PC-9 (cell line): ENCODE results near the gene LUC7L. TPM values are rescaled to one million over a fixed set of nuclear protein-coding genes. Genes with fewer than 3 reads are reported as not detected.
"Not testable (repeated sequence)": the region's sequence is repeated elsewhere in the genome, so short reads cannot be mapped to it uniquely, and the experiment has no call there.

Experiments used
- BruUV-seq: library from RNA; stranded (reverse); fragments of 400-500 nt; replicated peaks from 2 replicates; lab custom pipeline; 2021; lab: Mats Ljungman, UMichigan
- CTCF ChIA-PET: fragments of 300-600 bp; sonication (Branson Sonifier 250); formaldehyde crosslinking; loops from one replicate; lab custom pipeline; 2022; ENCODE audit warnings: antibody characterized with exemption; lab: Charles Lee
- POLR2A ChIA-PET: fragments of 300-600 bp; sonication (Branson Sonifier 250); formaldehyde crosslinking; loops from one replicate; lab custom pipeline; 2022; ENCODE audit warnings: antibody characterized with exemption; ENCODE audit not compliant: unreplicated experiment; lab: Charles Lee
- DNase-seq, 2 experiments: peaks; one replicate each; pipeline versions ENCODE4 v3.0.0 to v3.0.0-alpha.2; 2015 to 2022; ENCODE audit warnings: mixed read lengths in 1 of 2
- H2AFZ ChIP-seq: fragments of 200-600 bp; sonication (generic); 2 replicates; pipeline ENCODE4 v1.8.1; 2017; ENCODE audit warnings: antibody characterized with exemption
- H3F3A ChIP-seq: fragments of 200-600 bp; sonication (generic); 2 replicates; pipeline ENCODE4 v1.8.1; 2017; ENCODE audit warnings: antibody characterized with exemption, mild to moderate bottlenecking, low read depth; ENCODE audit not compliant: insufficient read depth
- H3K27ac ChIP-seq: fragments of 200-600 bp; sonication (generic); 2 replicates; pipeline ENCODE4 v1.6.1; 2016; ENCODE audit warnings: mixed run types
- H3K27me3 ChIP-seq: fragments of 200-600 bp; sonication (generic); 2 replicates; pipeline ENCODE4 v1.6.1; 2016; ENCODE audit warnings: low read depth, mixed run types; ENCODE audit not compliant: insufficient read depth
- H3K36me3 ChIP-seq: fragments of 200-600 bp; sonication (generic); 2 replicates; pipeline ENCODE4 v1.6.1; 2016; ENCODE audit warnings: low read depth, mixed run types
- H3K4me1 ChIP-seq: fragments of 200-600 bp; sonication (generic); replicated peaks from 2 replicates; pipeline ENCODE4 v1.6.1; 2016; ENCODE audit warnings: mixed run types; ENCODE audit not compliant: insufficient read depth
- H3K4me2 ChIP-seq: fragments of 200-600 bp; sonication (generic); 2 replicates; pipeline ENCODE4 v1.6.1; 2017; ENCODE audit warnings: mixed run types
- H3K4me3 ChIP-seq: fragments of 200-600 bp; sonication (generic); 2 replicates; pipeline ENCODE4 v1.6.1; 2016; ENCODE audit warnings: mixed run types
- H3K79me2 ChIP-seq: fragments of 200-600 bp; sonication (generic); 2 replicates; pipeline ENCODE4 v1.6.1; 2017; ENCODE audit warnings: low read depth, mixed run types
- H3K9me2 ChIP-seq: fragments of 200-600 bp; sonication (generic); 2 replicates; pipeline ENCODE4 v1.8.1; 2017; ENCODE audit warnings: mild to moderate bottlenecking; ENCODE audit not compliant: insufficient read depth
- H3K9me3 ChIP-seq: fragments of 200-600 bp; sonication (generic); 2 replicates; pipeline ENCODE4 v1.8.1; 2016; ENCODE audit warnings: low read depth; ENCODE audit not compliant: insufficient read depth
- H4K20me1 ChIP-seq: fragments of 200-600 bp; sonication (generic); 2 replicates; pipeline ENCODE4 v1.8.1; 2017; ENCODE audit not compliant: insufficient read depth
- EZH2 ChIP-seq: fragments of 200-600 bp; sonication (generic); IDR thresholded peaks from 2 replicates; pipeline ENCODE4 v1.8.0; 2017; ENCODE audit warnings: antibody characterized with exemption, low read depth
- intact Hi-C: fragments of 100-400 bp; cut with micrococcal nuclease; formaldehyde crosslinking; loops from one replicate; pipeline ENCODE4 v1.10.0; 2022; ENCODE audit not compliant: unreplicated experiment
- total RNA-seq: library from RNA; stranded (reverse); gene quantifications from 2 replicates; pipeline ENCODE4 v1.2.3, GENCODE V29; 2021
- TF ChIP-seq, protein P1 (sequence below): fragments of 200-600 bp; sonication (generic); conservative IDR thresholded peaks from 2 replicates; pipeline ENCODE4 v1.6.1; 2017; ENCODE audit warnings: mixed run types, antibody characterized with exemption, mild to moderate bottlenecking, moderate library complexity

LUC7L gene
- total RNA-seq, 1 experiment from 2014 or later: 64.3 TPM

GRCh38 chr16:159136-159849 lies 70.0 kb downstream of the LUC7L start:
- Histone ChIP-seq H3K4me2 (no peak overlapping the region), H3K27me3 (peaks cover 31% of the 10 kb centered on the region), H3F3A (peaks cover 13% of the 10 kb centered on the region), H2AFZ (no peak overlapping the region), H3K36me3 (no peaks in the 10 kb centered on the region), H3K9me2 (no peaks in the 10 kb centered on the region), H3K27ac (no peak overlapping the region), H3K9me3 (no peaks in the 10 kb centered on the region), H3K79me2 (no peaks in the 10 kb centered on the region), H3K4me3 (no peak overlapping the region), H4K20me1 (no peaks in the 10 kb centered on the region), H3K4me1 (peaks cover 5% of the 10 kb centered on the region; the same call in 1 of the 2 replicates)
- DNase-seq: no peak
- TF ChIP-seq, protein P1, sequence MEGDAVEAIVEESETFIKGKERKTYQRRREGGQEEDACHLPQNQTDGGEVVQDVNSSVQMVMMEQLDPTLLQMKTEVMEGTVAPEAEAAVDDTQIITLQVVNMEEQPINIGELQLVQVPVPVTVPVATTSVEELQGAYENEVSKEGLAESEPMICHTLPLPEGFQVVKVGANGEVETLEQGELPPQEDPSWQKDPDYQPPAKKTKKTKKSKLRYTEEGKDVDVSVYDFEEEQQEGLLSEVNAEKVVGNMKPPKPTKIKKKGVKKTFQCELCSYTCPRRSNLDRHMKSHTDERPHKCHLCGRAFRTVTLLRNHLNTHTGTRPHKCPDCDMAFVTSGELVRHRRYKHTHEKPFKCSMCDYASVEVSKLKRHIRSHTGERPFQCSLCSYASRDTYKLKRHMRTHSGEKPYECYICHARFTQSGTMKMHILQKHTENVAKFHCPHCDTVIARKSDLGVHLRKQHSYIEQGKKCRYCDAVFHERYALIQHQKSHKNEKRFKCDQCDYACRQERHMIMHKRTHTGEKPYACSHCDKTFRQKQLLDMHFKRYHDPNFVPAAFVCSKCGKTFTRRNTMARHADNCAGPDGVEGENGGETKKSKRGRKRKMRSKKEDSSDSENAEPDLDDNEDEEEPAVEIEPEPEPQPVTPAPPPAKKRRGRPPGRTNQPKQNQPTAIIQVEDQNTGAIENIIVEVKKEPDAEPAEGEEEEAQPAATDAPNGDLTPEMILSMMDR: no peak
- no peak for TF ChIP-seq EZH2
- no TSS peak for BruUV-seq
- ChIA-PET POLR2A (no interaction called here), CTCF (interaction anchor here (0.6 kb wide), 1 partner anchor 16 kb away, joined by 3 read pairs; no protein-coding TSS in a partner anchor)
- intact Hi-C loops: no loop called here

DNA sequence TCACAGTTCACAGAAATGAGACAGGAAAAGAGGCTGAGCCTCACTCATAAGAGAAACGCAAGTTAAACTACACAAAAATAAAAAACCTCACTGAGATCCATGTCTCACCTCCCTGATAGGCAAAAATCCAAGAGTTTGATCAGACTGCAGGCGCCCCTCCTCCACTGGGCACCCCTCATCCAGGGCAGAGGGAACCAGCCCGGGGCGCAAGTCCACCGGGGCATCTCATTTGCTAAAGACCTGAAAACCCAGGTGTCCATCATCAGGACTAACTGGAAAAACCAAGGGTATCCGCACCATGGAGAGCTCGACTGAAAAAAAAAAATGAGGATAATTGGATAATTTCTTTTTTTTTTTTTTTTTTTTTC lies 74.2 kb downstream of the LUC7L start:
- ChIA-PET POLR2A (no interaction called here), CTCF (no interaction called here)
- Histone ChIP-seq H3K27me3 (peaks cover 17% of the 10 kb centered on the region), H3F3A (peaks cover 24% of the 10 kb centered on the region), H3K4me3 (peak overlapping the region; percentile 59; the same call in 1 of the 2 replicates), H3K9me2 (no peaks in the 10 kb centered on the region), H3K27ac (no peak overlapping the region), H3K4me2 (peak overlapping the region; percentile 90), H4K20me1 (no peaks in the 10 kb centered on the region), H3K36me3 (no peaks in the 10 kb centered on the region), H3K9me3 (no peaks in the 10 kb centered on the region), H2AFZ (peak overlapping the region; percentile 90), H3K79me2 (no peaks in the 10 kb centered on the region), H3K4me1 (peaks cover 5% of the 10 kb centered on the region; the same call in 1 of the 2 replicates)
- intact Hi-C loops: no loop called here
- BruUV-seq: no TSS peak
- DNase-seq: no peak
- TF ChIP-seq, protein P1: no peak
- no peak for TF ChIP-seq EZH2

DNA sequence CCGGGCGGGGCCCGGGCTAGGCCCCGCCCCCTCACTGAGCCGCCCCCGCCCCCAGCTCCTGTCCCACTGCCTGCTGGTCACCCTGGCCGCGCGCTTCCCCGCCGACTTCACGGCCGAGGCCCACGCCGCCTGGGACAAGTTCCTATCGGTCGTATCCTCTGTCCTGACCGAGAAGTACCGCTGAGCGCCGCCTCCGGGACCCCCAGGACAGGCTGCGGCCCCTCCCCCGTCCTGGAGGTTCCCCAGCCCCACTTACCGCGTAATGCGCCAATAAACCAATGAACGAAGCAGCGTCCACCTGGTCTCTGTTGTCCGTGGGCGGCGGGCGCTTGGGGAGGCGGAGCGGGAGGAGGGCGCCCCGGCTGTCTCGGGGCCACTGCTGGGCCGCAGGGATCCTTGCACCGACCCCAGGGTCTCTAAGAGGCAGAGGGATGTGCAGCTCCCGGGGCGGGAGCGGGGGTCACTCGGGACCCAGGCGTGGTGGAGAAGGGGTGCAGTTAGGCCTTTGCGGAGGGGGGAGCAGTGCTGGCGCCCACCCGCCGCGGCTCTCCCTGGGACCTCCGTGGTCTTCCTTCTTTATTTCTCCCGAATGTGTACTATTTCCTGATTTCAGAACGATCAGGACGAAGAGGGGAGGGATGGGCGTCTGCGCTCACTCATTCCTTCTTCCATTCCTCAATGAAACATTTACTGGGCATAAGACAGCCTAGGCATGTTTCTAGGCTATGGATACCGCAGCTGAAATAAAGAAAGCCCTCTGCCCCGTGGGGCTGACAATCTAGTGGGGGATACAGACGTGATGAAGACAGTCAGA lies 74.8 kb downstream of the LUC7L start:
- Histone ChIP-seq H3K27ac (no peak overlapping the region), H2AFZ (peak overlapping the region; percentile 90), H3K4me1 (peaks cover 5% of the 10 kb centered on the region; the same call in 1 of the 2 replicates), H4K20me1 (no peaks in the 10 kb centered on the region), H3K4me2 (peak overlapping the region; percentile 90), H3K27me3 (peaks cover 14% of the 10 kb centered on the region), H3F3A (peaks cover 30% of the 10 kb centered on the region), H3K79me2 (no peaks in the 10 kb centered on the region), H3K4me3 (peak overlapping the region; percentile 59), H3K36me3 (no peaks in the 10 kb centered on the region), H3K9me2 (no peaks in the 10 kb centered on the region), H3K9me3 (no peaks in the 10 kb centered on the region)
- DNase-seq: peak in 1 of 2 experiments; percentile 28
- ChIA-PET CTCF (no interaction called here), POLR2A (no interaction called here)
- TF ChIP-seq, protein P1: no peak
- TF ChIP-seq EZH2: no peak
- intact Hi-C loops: no loop called here
- no TSS peak for BruUV-seq

DNA sequence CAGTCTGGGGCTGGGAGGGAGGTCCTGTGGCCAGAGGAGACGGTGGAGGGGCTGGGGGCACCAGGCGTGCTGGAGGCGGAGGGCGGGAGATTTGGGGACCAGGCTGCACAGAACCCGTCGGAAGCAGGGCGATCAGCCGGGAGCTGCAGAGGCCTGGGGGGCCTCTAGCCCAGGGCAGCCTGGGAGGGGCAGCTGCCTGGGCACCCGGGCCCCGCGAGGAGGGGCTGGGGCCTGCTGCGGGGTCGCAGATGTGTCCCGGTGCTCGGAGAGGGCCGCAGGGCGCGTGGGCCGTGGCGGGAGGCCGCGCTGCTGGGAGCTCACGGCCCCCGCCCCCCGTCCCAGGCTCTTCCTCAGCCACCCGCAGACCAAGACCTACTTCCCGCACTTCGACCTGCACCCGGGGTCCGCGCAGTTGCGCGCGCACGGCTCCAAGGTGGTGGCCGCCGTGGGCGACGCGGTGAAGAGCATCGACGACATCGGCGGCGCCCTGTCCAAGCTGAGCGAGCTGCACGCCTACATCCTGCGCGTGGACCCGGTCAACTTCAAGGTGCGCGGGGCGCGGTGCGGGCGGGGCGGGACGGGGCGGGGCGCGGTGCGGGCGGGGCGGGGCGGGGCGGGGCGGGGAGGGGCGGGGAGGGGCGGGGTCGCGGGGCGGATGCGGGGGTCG lies 75.6 kb downstream of the LUC7L start:
- H3K27ac ChIP-seq, H3K4me1 ChIP-seq, DNase-seq, H3K4me2 ChIP-seq, POLR2A ChIA-PET, H3K79me2 ChIP-seq, H3K9me3 ChIP-seq, H4K20me1 ChIP-seq, H2AFZ ChIP-seq, H3K4me3 ChIP-seq, H3K9me2 ChIP-seq, H3K36me3 ChIP-seq, CTCF ChIA-PET, BruUV-seq, H3K27me3 ChIP-seq, intact Hi-C loops: not testable (repeated sequence)
- peaks cover 30% of the 10 kb centered on the region for H3F3A ChIP-seq
